GM19193 (cell line): ENCODE measurements around the gene CMKLR1.

Experiments used
- POLR2A ChIP-seq: IDR thresholded peaks from 4 replicates; pipeline ENCODE4 v1.6.1; 2011; ENCODE audit not compliant: insufficient read depth, insufficient read length; ENCODE audit errors: extremely low read depth

The CMKLR1 gene

GRCh38 chr12:108348842-108349241 is 9.7 kb upstream of the CMKLR1 start:
- no peak for TF ChIP-seq POLR2A

- no peak for TF ChIP-seq POLR2A
Observed at GRCh38 chr12:108346727-108347710, 7.9 kb upstream of the CMKLR1 start.

DNA sequence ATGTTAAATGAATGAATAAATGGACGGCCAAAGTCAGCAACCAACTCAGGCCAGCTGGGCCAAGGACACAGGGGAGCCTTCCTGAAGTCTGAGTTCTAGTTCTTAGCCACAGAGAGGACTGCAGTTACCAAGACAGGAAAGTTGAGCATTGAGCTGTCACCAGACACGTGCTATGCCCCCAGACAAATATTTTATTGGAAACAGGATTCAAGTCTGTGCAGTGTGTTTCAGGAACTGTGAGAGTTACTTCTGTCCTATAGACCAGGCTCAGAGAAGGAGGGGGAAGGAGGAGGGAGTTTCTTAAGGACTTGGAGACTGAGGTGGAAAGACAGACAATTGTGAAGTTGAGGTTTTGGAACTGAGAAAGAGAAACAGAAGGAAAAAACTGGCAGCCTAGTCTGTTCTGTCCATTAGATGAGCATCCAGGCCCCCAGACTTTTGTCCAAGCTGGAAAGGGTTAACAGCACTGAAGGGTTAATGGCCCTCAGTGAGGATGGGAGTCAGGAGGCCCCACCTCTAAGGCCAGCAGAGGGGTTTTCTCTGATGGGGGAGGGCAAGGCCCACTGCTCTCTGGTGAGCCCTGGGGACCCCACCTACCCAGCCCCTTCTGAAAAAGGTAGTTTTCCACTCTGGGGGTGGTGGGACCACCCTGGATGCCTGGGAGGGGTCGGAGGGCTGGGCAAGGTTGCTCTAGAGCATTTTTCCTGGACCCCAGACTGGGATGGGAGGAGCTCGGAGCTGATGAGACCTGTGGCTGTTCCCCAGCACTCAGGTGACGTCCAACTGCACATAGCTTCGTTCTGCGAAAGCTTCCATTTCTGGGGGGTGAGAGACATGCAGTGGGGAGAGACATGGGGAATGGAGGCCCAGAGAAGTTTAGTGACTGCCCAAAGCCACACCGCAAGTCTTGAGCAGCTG is 6.9 kb upstream of the CMKLR1 start:
- TF ChIP-seq POLR2A, result no peak

DNA sequence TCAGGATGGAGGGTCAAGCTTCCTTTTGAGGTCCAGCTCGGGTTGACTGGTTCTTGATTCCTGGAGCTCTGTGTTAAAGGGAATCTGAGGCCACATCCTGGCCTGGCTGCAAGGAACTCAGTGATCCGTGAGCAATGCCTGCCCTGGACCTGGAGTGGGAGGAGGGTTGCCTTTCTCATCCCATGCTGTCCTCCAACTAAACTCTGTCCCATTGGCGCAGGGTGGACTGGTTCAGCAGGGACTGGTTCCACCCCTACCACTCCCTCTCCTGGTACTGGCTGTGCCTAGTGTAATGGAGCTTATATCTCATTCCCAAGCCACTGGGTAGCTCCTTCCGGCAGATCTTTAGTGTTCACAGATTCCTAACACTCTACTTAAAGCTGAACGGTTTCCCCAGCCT is 3.9 kb upstream of the CMKLR1 start:
- TF ChIP-seq POLR2A, result no peak

DNA sequence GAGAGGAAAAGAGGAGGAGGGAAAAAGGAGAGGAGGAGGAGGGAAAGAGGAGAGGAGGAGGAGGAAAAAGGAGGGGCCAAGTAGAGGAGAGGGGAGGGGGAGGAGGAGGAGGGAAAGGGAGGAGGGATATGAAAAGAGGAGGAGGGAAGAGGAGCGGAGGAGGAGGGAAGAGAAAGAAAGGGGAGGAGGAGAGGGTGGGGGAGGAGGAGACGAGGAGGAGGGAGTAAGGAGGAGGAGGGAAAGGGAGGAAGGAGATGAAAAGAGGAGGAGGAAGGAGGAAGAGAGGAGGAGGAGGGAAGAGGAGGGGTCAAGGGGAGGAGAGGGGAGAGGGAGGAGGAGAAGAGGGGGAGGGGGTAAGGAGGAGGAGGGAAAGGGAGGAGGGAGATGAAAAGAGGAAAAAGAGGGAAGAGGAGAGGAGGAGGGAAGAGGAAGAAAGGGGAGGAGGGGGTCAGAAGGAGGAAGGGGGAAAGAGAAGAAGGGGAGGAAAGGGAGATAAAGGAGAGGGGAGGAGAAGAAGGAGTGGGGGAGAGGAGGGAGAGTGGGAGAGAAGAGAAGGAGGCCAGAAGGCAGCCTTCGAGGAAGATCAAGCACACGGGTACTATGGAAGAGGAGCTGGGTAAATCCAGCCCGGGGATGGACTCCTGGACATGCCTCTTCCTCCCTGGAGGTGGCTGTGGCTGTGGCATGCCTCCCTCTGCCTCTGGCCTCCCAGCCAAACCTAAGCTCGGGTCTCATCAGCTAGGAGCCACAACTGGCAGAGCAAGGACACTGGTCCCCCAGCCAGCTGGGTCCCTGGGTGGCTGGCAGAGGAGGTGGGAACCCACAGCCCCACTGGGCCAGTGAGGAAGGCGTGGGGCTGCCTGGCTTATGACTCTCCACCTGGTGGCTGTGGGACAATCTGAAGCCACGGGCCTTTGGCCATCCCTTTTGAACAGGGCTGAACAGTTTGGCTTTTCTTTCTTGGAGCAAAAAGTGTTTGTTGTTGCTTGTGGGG is 3.0 kb upstream of the CMKLR1 start:
- no peak for TF ChIP-seq POLR2A

DNA sequence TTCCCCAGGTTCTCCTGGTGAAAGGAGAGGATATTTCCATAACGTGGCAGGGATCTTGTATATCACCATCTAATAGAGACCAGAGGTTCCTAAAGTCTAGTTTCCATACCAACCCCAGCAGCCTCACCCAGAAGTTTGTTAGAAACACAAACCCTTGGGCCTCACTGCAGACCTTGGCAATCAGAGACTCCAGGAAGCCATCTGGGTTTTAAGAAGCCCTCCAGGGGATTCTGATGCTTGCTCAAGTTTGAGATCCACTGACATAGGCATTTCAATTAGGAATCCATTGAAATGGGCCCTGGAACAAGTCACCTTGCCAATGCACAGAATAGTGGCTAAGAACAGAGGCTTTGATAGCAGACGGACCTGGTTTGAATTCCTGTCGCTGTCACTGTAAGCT is 2.2 kb upstream of the CMKLR1 start:
- no peak for TF ChIP-seq POLR2A

- TF ChIP-seq POLR2A, result no peak
Observed at GRCh38 chr12:108340037-108340436, 926 bp upstream of the CMKLR1 start.

DNA sequence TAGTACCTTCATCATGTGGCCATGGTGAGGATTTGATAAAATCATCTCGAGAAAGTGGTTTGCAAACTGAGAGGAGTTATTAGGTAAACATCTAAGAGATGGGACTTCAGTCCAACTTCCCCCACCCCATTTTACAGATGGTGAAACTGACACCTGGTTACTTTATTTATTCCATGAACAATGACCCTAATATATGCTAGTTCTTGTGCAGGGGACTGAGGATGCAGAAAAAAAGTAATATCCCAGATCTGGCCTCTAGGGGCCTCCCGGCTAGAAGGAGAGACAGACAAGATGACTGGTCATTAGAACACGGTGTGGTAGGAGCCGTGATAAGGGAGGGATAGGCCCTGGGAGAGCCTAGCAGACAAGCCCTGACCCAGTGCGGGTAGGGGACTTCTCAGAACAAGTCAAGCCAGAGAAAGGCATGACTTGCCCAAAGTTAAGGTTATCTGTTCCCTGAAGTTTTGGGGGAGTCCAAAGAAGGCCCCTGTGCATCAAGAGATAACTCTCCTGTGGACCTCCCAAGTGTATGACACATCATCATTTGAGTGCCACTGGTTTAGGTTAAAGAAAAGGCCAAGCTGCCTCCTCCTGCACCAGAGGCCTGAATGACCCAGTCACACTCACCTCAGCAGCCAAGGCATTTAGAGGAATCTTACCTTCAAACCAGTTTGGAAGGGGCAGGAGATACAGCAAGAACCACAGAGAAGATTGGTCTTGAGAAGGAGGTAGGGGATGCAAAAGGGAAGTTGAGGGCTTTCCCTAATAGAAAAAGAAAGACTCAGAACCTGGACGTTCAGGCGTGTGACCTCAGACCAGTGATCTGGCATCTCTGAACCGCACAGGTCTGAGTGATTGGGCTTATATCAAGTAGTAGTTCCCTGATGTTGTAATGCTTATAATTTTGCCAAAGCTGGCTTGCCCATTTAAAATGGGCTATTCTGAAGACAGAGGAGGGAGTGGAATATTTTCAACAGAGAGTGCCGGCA is 1.6 kb downstream of the CMKLR1 start:
- no peak for TF ChIP-seq POLR2A

- TF ChIP-seq POLR2A, result no peak
Observed at GRCh38 chr12:108335349-108336119, 3.6 kb downstream of the CMKLR1 start.

GRCh38 chr12:108333898-108334699 is 5.0 kb downstream of the CMKLR1 start:
- no peak for TF ChIP-seq POLR2A

DNA sequence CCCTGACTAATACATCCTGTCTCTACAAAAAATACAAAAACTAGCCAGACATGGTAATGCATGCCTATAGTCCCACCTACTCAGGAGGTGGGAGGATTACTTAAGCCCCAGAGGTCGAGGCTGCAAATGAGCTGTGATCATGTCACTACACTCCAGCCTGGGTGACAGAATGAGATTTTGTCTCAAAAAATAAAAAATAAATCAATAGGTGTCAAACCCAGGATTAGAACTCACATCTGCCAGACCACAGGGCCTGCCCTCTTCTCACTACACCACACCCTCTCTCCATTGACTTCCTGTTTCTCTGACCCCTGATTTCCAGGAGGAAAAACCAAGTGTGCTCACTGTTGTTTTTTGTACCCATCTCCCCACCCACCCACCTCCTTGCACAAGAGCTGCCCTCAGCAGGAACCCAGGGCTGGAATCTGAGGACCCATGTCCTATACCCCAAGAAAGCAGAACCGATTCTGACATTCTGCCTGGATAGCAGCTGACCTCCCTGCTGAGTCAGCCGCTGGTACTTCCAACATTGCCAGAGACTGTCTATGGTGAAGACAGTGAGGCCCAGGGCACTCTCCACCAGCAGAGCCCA is 6.2 kb downstream of the CMKLR1 start:
- TF ChIP-seq POLR2A, result no peak
